HG02678 (cell line): ENCODE measurements around the gene MAG.

ENCODE experiments used
- ATAC-seq: cut with Tn5 transposase; IDR thresholded peaks from one replicate; pipeline ENCODE4 v1.9.1; 2021; ENCODE audit warnings: mild to moderate bottlenecking, moderate library complexity; ENCODE audit not compliant: unreplicated experiment

MAG gene

GRCh38 chr19:35340431-35340830 is 48.5 kb downstream of the MAG start:
- ATAC-seq = no peak

GRCh38 chr19:35341006-35341405 is 49.0 kb downstream of the MAG start:
- ATAC-seq = no peak

- ATAC-seq = no peak
Observed at GRCh38 chr19:35341565-35342225, 49.7 kb downstream of the MAG start.

- ATAC-seq = no peak
Observed at GRCh38 chr19:35342430-35342829, 50.5 kb downstream of the MAG start.

GRCh38 chr19:35344511-35345031 is 52.6 kb downstream of the MAG start:
- no peak for ATAC-seq

GRCh38 chr19:35345671-35346111 is 53.7 kb downstream of the MAG start:
- no peak for ATAC-seq

- peak; percentile 37 for ATAC-seq
Observed at GRCh38 chr19:35346193-35347052, 54.5 kb downstream of the MAG start.

GRCh38 chr19:35347171-35347929 is 55.4 kb downstream of the MAG start, which contains the start of gene FFAR1:
Gene FFAR1 (plus strand): TSS chr19:35347902. CDS start chr19:35351552, 3,650 bp downstream.
- peak; percentile 66 for ATAC-seq

GRCh38 chr19:35347930-35348298 is 56.0 kb downstream of the MAG start:
- ATAC-seq = no peak

- ATAC-seq = no peak
Observed at GRCh38 chr19:35348911-35349611, 57.1 kb downstream of the MAG start.

GRCh38 chr19:35349614-35350521 is 57.9 kb downstream of the MAG start:
- no peak for ATAC-seq

GRCh38 chr19:35350591-35350990 is 58.6 kb downstream of the MAG start:
- no peak for ATAC-seq

- ATAC-seq = no peak
Observed at GRCh38 chr19:35351411-35352176, 59.6 kb downstream of the MAG start.

GRCh38 chr19:35352177-35352447 is 60.2 kb downstream of the MAG start:
- ATAC-seq = no peak

- ATAC-seq = peak; percentile 59
Observed at GRCh38 chr19:35352448-35353304, 60.7 kb downstream of the MAG start.

- ATAC-seq = no peak
Observed at GRCh38 chr19:35353635-35354034, 61.7 kb downstream of the MAG start.

GRCh38 chr19:35354898-35355297 is 62.9 kb downstream of the MAG start:
- ATAC-seq = no peak

- ATAC-seq = no peak
Observed at GRCh38 chr19:35355791-35356460, 64.0 kb downstream of the MAG start.
